Measurements from ENCODE around the gene RAPGEF5.
"Not testable (repeated sequence)": the region's sequence is repeated elsewhere in the genome, so short reads cannot be mapped to it uniquely, and the experiment has no call there.

The RAPGEF5 gene

DNA sequence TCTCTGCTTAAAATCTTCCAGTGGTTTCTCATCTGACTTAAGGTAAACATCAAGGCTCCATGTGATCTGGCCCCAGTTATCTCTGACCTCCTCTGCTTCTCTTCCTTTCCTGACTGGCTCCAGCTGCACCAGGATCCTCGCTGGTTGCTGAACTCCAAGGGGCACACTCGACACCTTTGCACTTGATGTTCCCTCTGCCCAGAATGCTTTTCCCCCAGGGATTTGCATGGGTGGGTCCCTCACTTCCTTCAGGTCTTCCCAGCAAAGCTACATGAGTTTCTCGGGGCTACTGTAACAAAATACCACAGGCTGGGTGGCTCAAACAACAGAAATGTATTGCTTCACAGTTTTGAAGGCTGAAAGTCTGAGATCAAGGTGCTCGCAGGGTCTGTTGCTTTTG lies 245.3 kb downstream of the RAPGEF5 start:
- DNase-seq: no peak

DNA sequence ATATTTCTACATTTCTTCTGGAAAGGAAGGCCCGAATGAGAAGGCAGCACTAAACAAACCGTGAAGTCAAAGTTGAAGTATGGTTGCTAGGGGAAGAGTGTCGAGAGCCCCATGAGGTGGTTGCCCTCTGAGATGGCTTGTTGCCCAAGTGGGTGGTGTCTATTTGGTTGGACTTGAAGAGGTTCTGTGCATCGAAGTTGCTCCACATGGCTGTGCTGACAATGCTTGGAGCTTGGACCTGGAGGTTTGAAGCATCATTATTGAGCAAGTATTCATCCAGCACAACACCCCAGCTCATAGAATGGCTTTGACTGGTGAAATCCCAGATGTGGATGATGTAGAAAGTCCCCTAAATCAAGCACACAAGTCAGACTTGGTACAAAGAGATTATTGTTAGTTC lies 246.1 kb downstream of the RAPGEF5 start:
- DNase-seq: no peak

DNA sequence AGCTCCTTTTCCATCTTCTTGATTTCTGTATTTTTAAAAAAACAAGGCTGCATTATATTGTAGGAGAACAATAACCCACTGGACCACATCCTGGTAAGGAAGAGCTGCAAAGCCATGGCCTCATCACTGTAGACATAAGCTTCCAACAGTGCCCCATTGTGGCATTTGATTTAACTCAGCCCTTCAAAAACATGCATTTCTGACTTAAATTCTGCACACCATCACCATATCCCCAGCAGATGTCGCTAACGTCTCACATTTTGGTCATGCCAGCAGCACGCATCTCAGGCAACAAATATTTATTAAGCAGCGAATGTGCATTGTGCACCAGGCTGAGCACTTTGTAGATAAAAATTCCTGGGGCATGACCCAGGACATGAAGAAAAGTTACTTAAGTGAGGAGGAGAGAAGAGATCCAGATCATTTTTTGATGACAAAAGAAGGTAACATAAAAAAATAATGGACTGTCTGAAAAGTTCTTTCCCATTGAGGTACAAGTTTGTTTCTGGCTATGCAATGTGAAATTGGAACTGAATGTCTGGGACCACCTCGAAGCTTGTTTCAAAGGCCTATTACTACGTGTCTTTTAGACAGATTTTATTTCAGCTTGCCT lies 246.6 kb downstream of the RAPGEF5 start:
- peak; percentile 74 for DNase-seq

DNA sequence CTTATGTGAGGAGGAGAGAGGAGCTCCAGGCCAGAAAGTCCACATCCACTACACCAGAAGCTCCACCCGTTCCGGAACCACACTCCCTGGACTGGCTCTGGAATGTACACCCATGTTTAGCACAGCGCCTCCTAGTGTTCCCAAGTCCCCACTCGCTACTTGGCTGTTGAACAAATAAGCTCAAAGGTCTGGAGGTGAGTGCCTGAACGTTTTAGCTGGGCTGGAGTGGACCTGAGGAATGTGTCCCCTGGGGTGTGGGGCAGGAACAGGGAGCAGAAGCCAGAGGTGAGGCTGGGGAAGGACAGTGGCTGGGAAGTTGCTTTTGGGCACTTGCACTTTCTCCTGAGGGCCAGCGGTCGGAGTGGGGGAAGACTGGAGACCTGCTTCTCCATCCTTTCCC lies 247.2 kb downstream of the RAPGEF5 start:
- peak; percentile 11 for DNase-seq

DNA sequence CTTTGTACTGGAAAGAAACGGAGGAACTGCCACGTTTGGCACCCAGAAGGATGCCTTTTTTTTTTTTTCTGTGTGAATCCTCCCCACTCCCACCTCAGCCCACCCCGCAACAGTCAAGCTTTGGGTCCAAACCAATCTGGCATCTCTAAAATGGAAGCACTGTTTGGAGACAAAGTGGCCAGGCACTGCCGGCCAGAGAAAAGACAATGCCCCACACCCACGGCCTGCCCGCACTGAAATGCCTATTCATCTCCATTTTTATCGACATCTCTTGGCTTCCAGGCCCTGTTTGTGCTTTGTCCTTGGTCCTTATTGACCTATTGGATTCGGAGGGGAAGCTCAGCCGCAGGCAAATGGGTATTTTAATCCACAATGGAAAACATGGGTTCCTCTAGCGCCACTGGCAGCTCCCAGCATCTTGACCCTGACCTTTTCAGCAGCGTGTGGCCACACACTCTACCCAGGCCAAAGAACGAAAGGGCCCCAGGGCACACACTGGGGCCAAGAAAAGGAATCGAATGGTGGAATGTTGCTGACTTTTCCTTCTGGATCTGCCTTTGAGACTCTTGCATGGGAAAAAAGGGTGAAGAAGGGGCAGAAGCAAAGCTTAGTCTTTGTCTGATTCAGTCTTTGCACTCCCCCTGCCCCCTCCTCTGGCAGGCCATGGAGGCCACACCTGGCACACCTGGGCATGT lies 248.7 kb downstream of the RAPGEF5 start:
- DNase-seq: no peak

DNA sequence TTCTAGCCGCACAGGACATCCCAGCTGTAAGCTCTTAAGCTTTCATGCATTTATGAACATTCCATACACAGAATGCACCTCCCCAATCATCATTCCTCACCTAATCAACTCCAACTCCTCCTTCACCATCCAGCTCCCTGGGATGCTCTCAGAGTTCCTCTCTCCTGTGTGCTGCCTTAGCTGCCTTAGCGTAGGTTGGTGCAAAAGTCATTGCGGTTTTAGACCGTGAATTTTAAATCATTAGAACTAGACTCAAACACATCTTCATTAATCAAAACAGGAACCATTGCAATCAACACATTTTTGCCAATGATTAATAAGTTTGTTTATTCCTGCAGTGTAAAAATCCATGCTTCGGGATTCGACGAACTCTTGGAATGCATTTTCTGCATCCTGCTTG lies 251.4 kb downstream of the RAPGEF5 start:
- DNase-seq: no peak

DNA sequence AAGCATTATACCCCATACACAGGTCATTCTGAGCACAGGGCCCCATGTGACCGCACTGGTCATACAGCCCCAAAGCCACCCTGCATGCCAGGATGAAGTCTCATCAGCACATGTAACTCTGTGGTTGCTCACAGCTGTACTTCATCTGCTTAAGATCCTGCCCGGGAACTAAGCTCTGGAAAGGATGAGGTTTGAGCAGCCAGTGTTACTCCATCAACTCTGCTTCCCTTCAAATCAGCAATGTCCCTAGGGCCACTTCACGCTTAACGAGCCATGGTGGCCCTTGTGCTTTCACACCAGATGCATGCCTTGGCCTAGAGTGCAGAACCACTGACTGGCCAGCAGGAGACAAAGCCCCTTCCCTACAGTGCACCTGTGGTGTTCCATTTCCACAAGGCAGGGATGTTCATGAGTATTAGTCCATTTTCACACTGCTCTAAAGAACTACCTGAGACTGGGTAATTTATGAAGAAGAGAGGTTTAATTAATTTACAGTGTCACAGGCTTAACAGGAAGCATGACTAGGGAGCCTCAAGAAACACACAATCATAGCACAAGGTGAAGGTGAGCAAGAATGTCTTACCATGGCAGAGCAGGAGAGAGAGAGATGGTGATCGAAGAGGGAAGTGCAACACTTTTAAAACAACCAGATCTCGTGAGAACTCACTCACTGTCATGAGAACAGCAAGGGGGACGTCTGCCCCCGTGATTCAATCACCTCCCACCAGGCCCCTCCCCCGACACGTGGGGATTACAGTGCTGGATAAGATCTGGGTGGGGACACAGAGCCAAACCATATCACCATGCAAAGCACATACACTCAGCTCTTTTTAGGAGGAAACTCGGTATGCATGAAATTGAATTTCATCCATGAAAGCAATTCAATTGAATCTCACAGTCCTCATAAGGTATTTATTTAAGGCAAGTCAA lies 262.3 kb downstream of the RAPGEF5 start:
- no peak for DNase-seq

DNA sequence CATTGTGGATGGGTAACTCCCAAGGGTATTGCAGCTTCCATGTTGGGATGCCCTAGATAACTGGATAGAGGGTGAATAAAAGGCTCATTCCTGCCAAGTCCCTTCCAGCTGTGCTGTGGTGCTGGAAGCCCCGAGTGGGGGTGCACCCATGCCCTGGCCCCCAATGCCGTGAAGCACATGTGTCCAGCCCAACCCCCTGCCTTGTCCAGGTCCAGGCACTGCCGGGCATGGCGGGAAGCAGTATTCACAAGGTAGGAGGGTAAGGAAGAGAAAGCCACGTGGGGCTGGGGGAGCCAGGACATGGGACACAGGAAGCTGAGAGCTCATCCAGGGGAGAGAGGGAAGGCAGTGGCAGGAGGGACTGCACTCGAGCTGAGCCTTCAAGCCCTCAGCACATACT lies 263.0 kb downstream of the RAPGEF5 start:
- no peak for DNase-seq

DNA sequence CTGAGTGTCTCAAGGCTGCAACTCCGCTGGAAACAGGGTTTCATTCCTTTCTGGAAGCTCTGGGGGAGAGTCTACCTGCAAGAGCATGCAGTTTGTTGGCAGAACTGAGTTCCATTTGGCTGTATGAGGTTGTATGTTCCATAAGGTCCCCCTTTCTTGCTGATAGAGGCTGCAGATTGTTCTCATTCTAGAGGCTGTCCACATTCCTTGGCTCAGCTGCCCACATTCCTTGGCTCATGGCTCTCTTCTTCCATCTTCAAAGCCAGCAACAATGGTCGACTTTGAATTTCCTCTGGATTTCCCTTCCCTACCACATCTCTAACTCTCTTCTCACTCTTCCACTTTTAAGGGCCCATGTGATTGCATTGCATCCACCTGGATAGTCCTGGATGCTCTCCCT lies 264.0 kb downstream of the RAPGEF5 start:
- DNase-seq: no peak

DNA sequence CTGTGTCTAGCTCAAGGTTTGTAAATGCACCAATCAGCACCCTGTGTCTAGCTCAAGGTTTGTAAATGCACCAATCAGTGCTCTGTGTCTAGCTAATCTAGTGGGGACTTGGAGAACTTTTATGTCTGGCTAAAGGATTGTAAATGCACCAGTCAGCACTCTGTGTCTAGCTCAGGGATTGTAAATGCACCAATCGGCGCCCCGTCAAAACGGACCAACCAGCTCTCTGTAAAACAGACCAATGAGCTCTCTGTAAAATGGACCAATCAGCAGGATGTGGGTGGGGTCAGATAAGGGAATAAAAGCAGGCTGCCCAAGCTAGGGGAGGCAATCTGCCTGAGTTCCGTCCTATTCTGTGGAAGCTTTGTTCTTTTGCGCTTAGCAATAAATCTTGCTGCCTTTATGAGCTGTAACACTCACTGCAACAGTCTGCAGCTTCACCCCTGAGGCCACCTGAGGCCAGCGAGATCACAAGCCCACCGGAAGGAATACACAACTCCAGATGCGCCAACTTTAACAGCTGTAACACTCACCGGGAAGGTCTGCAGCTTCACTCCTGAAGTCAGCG lies 265.9 kb downstream of the RAPGEF5 start:
- DNase-seq: not testable (repeated sequence)

DNA sequence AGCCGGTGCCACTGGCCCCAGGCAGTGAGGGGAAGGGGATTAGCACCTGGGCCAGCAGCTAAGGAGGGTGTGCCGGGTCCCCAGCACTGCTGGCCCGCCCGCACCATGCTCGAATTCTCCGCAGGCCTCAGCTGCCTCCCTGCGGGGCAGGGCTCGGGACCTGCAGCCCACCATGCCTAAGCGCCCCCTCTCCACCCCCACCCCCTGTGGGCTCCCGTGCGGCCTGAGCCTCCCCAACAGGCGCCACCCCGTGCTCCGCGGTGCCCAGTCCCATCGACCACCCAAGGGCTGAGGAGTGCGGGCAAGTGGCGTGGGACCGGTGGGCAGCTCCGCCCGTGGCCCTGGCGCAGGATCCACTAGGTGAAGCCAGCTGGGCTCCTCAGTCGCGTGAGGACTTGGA lies 266.4 kb downstream of the RAPGEF5 start:
- no peak for DNase-seq

DNA sequence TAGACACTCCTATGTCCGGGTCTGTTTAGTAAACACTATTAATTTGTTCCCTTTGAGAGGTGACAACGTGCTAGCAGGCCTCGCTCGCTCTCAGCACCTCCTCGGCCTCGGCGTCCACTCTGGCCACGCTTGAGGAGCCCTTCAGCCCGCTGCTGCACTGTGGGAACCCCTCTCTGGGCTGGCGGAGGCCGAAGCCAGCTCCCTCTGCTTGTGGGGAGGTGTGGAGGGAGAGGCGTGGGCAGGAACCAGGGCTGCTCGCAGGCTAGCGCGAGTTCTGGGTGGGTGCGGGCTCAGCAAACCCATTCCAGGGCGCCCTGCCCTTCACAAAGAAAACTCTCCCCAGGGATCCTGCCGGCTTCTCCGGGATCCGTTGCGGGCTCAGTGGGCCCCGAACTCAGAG lies 266.8 kb downstream of the RAPGEF5 start:
- DNase-seq: no peak

DNA sequence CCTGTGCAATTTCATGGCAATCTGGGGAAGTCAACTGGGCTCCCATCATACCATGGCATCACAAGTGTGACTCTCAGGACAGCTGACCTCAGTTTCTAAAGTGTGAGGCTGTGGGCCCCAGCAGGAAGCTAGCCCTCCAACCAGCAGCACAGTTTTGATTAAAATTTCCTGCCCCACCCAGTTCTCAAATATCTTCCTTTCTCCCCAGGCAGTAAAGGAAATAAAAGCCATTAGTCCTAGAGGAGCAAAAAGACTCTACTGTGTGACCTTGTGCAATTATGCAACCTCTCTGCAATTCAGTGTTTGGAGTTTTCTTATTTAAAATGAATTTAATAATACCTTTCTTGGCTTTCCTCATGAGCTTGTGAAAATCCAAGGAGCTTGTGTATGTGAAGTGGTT lies 268.1 kb downstream of the RAPGEF5 start:
- no peak for DNase-seq

DNA sequence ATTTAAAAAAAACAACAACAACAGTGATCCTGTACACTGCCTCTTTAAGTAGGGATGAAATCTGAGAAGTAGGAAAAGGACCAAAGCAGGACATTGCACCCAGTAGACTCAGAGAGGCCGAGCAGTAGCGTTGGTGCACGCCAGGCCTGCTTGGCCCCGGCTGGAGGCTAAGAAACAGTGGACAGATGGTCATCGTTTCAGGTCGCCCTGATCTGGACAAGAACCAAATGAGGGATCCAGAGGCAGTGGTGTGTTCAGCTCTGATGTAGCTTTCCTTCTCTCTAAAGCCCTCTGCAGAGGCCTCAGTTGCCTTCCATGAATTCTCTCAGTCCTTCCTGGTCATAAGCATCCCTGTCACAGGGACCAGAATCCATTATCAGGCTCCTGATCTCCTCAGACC lies 269.1 kb downstream of the RAPGEF5 start:
- no peak for DNase-seq

DNA sequence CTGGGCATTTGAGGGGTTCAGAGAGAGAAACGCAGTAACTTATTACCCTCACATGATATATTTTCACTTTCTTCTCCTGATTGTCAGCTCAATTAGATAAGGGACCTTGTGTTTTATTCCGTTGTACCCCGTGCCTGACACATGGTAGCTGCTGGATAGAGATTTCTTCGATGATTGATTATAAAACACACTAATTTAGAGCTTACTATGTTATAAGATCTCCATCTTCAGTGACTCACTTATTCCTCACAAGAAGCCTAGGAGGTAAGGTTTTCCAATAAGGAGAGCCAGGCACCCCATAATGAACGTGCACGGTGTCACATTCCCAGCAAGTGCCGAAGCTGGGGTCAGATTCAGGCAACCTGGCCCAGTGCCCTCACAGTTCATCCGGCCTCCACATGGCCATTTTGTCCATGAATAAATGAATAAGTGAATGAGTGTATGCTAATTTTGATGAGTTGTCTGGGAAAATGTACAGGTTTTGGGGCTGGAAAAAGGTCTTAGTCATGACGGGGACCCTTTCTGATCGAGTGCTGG lies 273.2 kb downstream of the RAPGEF5 start:
- no peak for DNase-seq

DNA sequence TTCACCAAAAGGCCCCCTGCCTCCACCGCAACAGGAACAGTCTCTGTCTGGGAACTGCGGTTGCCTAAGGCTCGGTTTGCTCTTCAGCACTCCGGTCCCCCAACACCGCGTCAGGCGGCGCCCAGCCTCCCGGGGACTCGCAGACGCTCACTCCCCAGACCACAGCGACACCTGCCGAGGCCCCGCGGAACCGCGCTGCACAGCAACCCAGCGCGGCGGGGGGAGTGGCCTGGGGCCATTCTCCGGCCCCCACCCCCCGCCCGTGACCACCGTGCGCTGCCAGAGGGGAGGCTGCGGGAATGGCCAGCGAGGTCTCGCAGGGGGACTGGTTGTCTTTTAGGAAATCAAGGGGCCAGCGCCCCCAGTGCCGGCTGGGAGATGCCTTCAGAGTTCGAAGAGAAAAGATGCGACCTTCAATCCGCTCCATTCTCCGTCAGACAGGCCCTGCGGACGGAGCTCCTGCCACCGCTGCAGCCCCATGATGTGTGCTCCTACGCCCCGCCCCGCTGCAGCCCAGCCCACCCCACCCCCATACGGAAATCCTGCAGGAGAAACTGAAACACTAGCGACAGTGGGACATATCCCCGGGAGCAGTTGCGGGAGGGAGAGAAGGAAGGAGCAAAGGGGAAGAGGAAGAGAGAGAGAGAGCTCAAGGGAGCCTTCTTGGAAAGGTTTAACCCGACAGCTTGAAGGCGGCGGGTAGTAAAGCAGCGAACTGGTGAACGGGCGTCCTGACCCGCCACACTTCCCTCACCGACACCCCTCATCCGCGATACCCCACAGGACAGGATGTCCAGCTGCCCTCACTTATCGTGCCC lies 273.9 kb downstream of the RAPGEF5 start:
- peak; percentile 69 for DNase-seq

DNA sequence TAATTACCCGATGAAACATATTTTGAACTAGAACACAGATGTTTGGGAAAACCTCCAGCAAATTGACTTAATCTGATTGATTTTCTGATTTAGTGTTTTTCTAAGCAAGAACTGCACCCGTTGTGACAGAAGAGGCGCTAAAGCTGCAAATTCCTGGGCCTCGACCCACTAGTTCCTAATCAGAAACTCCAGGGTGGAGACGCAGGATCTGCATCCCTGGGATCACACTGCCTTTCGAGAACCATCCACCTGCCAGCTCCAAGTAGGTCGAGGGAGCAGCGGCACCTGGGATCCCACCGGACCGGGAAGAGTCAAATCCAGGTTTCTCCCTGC lies 274.4 kb downstream of the RAPGEF5 start:
- peak; percentile 48 for DNase-seq

DNA sequence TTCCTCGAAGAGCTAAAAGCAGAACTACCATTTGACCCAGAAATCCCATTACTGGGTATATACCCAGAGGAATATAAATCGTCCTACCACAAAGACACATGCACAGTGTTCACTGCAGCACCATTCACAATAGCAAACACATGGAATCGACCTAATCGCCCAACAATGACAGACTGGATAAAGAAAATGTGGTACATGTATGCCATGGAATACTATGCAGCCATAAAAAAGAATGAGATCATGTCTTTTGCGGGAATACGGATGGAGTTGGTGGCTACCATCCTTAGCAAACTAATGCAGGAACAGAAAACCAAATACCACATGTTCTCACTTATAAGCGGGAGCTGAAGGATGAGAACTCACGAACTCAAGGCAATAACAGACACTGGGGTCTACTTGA lies 276.7 kb downstream of the RAPGEF5 start:
- not testable (repeated sequence) for DNase-seq

DNA sequence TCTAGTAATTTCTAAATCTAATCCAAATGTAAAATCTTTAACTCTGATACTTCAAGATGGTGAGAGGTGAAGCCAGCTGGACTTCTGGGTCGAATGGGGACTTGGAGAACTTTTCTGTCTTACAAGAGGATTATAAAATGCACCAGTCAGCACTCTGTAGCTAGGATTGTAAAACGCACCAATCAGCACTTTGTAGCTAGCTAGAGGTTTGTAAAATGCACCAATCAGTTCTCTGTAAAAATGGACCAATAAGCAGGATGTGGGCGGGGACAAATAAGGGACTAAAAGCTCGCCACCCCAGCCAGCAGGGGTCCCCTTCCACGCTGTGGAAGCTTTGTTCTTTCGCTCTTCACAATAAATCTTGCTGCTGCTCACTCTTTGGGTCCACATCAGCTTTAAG lies 278.1 kb downstream of the RAPGEF5 start:
- DNase-seq: not testable (repeated sequence)

DNA sequence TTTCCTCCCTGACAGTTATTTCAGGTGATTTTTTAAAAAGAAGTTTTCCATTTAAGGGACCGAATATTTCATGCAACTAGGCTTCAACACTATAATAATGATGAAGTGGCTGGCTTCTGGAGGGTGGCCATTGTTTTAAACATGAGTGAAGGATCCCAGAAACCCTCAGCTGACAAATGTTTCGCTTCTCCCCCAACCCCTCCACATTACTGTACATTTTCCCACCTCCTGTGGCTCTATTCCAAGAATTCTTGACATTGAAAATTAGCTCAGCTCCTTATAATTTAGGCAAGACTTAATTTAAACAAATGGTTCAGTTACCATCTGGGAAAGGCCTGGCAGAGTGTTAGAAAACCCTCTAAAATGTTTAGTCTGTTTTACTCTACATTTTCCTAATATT lies 281.4 kb downstream of the RAPGEF5 start:
- no peak for DNase-seq

DNA sequence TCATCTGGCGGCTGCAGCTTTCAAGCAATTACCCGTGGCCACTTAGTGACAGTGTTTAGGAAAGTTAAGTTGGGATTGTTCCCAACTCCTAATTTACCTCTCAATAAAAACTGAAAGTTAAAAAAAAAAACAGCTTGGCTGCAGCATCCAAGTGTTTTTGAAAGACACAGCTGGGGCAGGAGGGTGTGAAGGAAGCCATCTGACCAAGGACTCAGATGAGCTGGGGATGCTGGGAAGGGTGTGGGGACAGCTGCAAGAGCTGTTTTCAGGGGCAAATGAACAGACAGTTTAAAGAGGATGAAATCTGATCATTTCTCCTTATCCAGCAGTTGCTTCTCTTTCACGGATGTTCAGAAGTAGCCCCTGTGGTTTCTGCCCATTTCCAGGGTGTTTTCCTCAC lies 282.1 kb downstream of the RAPGEF5 start:
- DNase-seq: no peak
